ENCODE data around the gene PTBP3. TPM values are rescaled to one million over a fixed set of nuclear protein-coding genes. Genes with fewer than 3 reads are reported as not detected.

PTBP3 gene
- total RNA-seq, 1 donor from 2014 or later: 21.3 TPM

DNA sequence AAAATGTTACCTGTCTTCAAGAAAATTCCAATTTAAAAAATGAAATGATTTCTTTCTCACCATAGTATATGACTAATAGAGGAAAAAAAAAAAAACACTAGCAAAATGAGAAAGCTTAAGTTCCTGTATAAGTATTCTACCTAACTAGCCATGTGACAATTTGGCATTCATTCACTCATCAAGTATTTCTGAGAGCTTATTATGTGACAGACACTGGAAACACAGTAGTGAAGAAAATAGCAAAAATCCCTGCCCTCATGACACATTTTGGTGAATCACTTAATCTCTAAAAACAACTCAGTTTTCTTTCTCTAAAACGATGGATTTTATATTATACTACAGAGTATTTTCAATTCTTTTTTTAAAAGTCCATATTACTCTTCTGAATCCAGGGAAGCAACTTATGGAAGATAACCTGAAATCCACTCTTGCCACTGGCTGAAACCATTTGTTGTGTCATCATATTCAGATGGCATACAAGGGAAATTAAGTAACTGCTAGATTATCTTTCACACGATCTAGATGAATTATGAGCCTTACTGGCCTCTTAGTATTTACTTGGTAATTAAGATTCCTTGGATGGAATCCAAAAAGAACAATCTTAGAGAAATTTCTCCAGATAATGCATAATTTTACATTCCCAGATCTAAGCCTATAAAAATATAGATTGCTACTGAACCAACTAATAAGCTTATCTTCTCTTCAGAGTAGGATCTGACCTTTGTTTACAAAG is 5.5 kb downstream of the PTBP3 start:
- no peak overlapping the region for H3K27ac ChIP-seq
- no peaks in the 10 kb centered on the region for H3K27me3 ChIP-seq
- intact Hi-C loops (cut with DNase I): no loop called here
- TF ChIP-seq, protein P1, sequence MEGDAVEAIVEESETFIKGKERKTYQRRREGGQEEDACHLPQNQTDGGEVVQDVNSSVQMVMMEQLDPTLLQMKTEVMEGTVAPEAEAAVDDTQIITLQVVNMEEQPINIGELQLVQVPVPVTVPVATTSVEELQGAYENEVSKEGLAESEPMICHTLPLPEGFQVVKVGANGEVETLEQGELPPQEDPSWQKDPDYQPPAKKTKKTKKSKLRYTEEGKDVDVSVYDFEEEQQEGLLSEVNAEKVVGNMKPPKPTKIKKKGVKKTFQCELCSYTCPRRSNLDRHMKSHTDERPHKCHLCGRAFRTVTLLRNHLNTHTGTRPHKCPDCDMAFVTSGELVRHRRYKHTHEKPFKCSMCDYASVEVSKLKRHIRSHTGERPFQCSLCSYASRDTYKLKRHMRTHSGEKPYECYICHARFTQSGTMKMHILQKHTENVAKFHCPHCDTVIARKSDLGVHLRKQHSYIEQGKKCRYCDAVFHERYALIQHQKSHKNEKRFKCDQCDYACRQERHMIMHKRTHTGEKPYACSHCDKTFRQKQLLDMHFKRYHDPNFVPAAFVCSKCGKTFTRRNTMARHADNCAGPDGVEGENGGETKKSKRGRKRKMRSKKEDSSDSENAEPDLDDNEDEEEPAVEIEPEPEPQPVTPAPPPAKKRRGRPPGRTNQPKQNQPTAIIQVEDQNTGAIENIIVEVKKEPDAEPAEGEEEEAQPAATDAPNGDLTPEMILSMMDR (IDR thresholded peaks at IDR 0.05): no peak
- H3K4me1 ChIP-seq: peaks cover 0 to 7% of the 10 kb centered on the region in 2 donors
- no peaks in the 10 kb centered on the region for H3K36me3 ChIP-seq
- no peak for DNase-seq (ENCODE audit: low spot score in 2 of 2)
- peaks cover 0 to 5% of the 10 kb centered on the region in 2 donors for H3K9me3 ChIP-seq
- H3K4me3 ChIP-seq: no peak overlapping the region

DNA sequence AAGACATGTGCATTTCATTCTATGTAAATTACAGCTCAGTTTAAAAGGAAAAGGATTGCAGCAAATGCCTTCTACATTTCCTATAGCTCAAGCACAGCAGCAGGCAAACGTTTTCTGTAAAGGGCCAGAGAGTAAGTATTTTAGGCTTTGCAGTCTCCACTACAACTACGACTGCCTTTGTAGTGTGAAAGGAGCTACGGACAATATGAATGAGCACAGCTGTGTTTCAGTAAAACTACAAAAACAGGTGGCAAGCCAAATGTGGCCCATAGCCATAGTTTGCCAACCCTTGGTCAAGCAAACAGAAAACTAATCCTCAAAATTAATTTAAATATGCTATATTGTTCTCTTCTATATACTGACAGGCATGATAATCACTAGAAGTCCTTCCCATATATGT is 7.2 kb downstream of the PTBP3 start:
- Histone ChIP-seq H3K4me1 (peaks cover 0 to 7% of the 10 kb centered on the region in 2 donors), H3K36me3 (no peaks in the 10 kb centered on the region), H3K4me3 (no peak overlapping the region), H3K9me3 (peaks cover 0 to 5% of the 10 kb centered on the region in 2 donors), H3K27ac (no peak overlapping the region), H3K27me3 (no peaks in the 10 kb centered on the region)
- intact Hi-C loops (cut with DNase I): no loop called here
- DNase-seq (ENCODE audit: low spot score in 2 of 2): no peak
- TF ChIP-seq, protein P1 (IDR thresholded peaks at IDR 0.05): no peak

DNA sequence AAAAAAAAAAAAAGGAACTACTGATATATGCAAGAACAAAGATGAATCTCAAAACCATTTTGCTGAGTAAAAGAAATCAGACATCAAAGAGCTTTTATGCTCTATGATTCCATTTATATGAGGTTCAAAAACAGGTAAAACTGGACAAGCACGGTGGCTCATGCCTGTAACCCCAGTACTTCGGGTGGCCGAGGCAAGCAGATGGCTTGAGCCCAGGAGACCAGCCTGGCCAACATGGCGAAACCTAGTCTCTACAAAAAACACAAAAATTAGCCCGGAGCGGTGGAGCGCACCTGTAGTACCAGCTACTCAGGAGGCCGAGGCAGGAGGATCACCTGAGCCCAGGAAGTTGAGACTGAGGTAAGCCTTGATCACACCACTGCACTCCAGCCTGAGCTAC is 7.8 kb downstream of the PTBP3 start:
- Histone ChIP-seq H3K9me3 (peaks cover 0 to 5% of the 10 kb centered on the region in 2 donors), H3K4me3 (no peak overlapping the region), H3K27me3 (no peaks in the 10 kb centered on the region), H3K4me1 (peaks cover 0 to 2% of the 10 kb centered on the region in 2 donors), H3K27ac (no peak overlapping the region), H3K36me3 (no peaks in the 10 kb centered on the region)
- no peak for DNase-seq (ENCODE audit: low spot score in 2 of 2)
- TF ChIP-seq, protein P1 (IDR thresholded peaks at IDR 0.05): no peak
- intact Hi-C loops (cut with DNase I): no loop called here

DNA sequence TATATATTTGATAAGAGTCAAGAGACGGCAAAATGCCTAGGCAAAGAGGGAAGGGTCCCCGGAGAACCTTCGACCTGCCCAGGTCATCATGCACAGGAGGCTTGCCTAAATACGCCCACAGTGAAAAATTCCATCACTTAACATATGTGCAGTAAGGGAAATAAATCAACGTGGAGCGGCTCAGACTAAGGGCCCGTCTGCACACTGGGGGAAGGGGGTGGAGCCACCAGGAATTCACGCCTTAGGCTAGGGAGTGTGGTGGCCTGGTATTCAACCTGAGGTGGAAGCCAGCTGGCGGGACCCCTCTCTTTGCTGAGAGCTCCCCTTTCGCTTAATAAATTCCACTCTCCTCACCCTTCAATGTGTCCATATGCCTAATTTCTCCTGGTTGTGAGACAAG is 8.3 kb downstream of the PTBP3 start:
- peaks cover 0 to 5% of the 10 kb centered on the region in 2 donors for H3K9me3 ChIP-seq
- no peak overlapping the region for H3K27ac ChIP-seq
- H3K36me3 ChIP-seq: no peaks in the 10 kb centered on the region
- no peaks in the 10 kb centered on the region for H3K4me1 ChIP-seq
- intact Hi-C loops (cut with DNase I): no loop called here
- H3K4me3 ChIP-seq: no peak overlapping the region
- no peaks in the 10 kb centered on the region for H3K27me3 ChIP-seq
- no peak for DNase-seq (ENCODE audit: low spot score in 2 of 2)
- TF ChIP-seq, protein P1 (IDR thresholded peaks at IDR 0.05): no peak

DNA sequence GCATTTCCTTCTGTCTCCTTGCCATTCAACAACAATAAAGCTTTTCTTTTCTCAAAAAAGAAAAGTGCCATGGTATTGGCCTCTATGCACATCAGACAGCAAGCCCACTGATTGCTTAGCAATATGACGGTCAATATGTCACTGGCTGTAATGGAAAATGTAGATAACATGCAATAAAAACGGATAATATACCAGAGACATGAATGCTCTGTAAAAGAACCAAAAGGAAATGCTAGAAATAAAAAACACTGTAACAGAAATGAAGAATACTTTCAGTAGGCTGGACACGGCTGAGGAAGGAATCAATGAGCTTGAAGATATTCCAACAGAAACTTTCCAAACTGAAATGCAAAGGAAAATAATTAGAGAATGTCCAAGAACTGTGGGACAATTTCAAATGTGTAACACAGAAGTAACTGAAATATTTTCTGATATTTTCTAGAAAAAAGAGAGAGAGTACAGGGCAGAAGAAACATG is 10.0 kb downstream of the PTBP3 start:
- H3K9me3 ChIP-seq: peaks cover 0 to 5% of the 10 kb centered on the region in 2 donors
- no peak for DNase-seq (ENCODE audit: low spot score in 2 of 2)
- H3K27me3 ChIP-seq: no peaks in the 10 kb centered on the region
- TF ChIP-seq, protein P1 (IDR thresholded peaks at IDR 0.05): no peak
- H3K27ac ChIP-seq: no peak overlapping the region
- H3K4me1 ChIP-seq: no peaks in the 10 kb centered on the region
- no peak overlapping the region for H3K4me3 ChIP-seq
- intact Hi-C loops (cut with DNase I): no loop called here
- no peaks in the 10 kb centered on the region for H3K36me3 ChIP-seq
